ENCODE results near the gene COPG1.
"Not testable (repeated sequence)": the region's sequence is repeated elsewhere in the genome, so short reads cannot be mapped to it uniquely, and the experiment has no call there.

The COPG1 gene

DNA sequence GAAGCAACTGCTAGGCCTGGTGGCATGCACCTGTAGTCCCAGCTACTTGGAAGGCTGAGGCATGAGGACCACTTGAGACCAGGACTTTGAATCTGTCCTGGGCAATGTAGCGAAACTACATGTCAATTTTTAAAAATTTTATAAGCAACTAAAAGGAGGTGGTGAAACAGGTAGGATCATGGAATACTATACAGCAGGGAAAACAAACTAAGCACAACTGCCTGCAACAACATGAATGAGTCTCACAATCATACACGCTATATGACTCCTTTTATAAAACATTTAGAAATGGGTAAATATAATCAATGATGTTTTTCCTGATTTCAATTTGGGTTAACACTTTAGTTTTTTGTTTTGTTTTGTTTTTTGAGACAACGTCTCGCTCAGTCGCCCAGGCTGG, 36.2 kb upstream of the COPG1 start:
- H3K4me3 ChIP-seq (replicated peaks; ENCODE audit: low read depth, low read length): no peak overlapping the region
- TF ChIP-seq, protein P1, sequence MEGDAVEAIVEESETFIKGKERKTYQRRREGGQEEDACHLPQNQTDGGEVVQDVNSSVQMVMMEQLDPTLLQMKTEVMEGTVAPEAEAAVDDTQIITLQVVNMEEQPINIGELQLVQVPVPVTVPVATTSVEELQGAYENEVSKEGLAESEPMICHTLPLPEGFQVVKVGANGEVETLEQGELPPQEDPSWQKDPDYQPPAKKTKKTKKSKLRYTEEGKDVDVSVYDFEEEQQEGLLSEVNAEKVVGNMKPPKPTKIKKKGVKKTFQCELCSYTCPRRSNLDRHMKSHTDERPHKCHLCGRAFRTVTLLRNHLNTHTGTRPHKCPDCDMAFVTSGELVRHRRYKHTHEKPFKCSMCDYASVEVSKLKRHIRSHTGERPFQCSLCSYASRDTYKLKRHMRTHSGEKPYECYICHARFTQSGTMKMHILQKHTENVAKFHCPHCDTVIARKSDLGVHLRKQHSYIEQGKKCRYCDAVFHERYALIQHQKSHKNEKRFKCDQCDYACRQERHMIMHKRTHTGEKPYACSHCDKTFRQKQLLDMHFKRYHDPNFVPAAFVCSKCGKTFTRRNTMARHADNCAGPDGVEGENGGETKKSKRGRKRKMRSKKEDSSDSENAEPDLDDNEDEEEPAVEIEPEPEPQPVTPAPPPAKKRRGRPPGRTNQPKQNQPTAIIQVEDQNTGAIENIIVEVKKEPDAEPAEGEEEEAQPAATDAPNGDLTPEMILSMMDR (IDR thresholded peaks at IDR 0.05; ENCODE audit: low read depth, low read length, missing control alignments): no peak
- no peak for DNase-seq (ENCODE audit: extremely low read depth, low read depth)

DNA sequence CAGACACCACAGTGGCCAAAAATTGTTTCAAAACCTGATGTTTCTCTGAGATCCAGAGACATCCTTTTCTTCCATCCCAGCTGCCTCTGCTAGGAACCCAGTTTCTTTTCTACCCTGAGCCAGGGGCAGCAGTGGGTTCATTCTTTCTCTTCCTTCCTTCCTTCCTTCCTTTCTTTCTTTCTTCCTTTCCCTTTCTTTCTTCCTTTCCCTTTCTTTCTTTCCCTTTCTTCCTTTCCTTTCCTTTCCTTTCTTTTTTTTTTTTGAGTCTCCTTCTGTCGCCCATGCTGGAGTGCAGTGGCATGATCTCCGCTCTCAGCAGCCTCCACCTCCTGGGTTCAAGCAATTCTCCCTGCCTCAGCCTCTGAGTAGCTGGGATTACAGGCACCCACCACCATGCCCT, 30.7 kb upstream of the COPG1 start:
- no peak overlapping the region for H3K4me3 ChIP-seq (replicated peaks; ENCODE audit: low read depth, low read length)
- TF ChIP-seq, protein P1 (IDR thresholded peaks at IDR 0.05; ENCODE audit: low read depth, low read length, missing control alignments): no peak
- DNase-seq (ENCODE audit: extremely low read depth, low read depth): no peak

DNA sequence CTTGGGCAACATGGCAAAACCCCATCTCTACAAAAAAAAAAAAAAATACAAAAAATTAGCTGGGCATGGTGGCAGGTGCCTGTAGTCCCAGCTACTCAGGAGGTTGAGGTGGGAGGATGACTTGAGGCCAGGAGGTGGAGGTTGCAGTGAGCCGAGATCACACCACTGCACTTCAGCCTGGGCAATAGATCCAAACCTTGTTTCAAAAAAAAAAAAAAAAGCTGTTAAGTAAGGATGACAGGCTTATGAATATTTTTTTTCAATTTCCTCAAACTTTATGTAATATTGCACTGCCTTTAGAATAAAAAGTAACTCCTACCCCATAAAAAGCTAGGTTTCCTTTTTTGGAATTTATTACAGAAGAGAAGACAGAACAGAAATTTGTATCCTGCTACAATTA, 25.0 kb upstream of the COPG1 start:
- not testable (repeated sequence) for H3K4me3 ChIP-seq (replicated peaks; ENCODE audit: low read depth, low read length); DNase-seq (ENCODE audit: extremely low read depth, low read depth)

DNA sequence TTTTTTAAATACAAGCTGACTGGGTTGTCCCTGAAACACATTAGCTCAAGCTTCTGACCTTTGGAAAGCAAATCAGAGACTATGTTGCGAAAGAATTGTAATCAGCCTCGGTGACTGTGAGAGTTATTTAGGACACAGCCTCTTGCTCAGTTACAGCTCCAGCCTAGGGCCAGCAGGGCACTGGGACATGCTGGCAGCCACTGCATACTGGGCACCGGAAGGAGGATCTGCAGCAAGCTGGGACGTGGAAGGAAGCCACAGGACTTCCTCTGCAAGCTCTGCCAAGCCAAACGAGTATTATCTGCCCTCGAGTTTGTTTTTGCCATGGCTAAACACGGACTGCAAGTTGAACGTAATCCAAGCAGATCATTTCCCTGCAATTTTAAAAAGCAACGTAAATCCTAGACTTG, 24.4 kb upstream of the COPG1 start:
- TF ChIP-seq, protein P1 (IDR thresholded peaks at IDR 0.05; ENCODE audit: low read depth, low read length, missing control alignments): no peak
- no peak for DNase-seq (ENCODE audit: extremely low read depth, low read depth)
- H3K4me3 ChIP-seq (replicated peaks; ENCODE audit: low read depth, low read length): no peak overlapping the region

DNA sequence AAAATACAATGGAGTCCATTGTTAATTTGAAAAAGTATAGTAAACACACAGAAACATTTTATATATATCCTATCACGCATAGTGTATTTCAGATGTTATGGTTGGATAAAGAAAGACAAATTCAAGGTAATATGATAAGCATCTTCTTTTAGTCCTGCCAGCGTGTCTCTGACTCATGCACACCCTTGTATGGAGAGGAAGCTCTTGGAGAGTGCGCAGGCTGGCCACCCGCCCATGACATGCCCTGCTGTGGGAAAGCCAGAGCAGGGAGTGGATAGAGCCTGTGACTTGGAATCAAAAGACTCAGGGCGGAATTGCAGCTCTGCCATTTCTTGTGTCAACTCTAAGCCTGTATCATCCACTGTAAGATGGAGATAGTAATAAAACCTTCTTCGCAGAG, 23.0 kb upstream of the COPG1 start:
- H3K4me3 ChIP-seq (replicated peaks; ENCODE audit: low read depth, low read length): no peak overlapping the region
- TF ChIP-seq, protein P1 (IDR thresholded peaks at IDR 0.05; ENCODE audit: low read depth, low read length, missing control alignments): no peak
- DNase-seq (ENCODE audit: extremely low read depth, low read depth): peak; percentile 66

DNA sequence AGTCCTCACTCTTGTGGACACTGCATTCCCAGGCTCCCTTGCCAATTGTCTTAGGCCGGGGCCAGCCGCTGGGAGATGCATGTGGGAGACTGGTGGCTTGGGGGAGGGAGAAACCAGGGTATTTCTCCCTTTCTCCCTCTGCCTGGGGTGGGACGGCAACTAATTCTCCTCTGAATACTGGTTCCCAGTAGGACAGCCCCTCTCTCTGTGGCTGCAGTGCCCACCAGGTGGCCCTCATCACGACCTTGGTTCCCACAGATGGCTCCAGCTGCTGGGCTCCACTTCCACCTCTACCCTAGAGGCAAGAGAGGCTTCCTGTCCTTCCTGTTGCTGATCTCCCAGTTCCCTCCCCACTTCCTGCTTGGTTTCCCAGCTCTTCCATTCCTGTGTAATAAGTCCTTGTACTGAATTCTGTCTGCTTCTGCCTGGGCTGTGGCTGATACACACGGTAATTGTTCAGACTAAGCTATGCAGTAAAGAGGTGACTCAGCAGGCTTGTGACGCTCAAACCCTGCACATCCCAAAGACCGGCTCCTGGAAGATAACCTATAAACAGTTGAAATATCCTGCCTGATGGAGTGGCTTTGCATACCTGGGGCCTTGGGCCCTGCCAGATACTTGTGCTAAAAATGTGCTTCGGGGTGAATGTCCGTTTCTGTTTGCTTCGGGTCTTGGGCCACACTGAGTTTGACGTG, 20.4 kb upstream of the COPG1 start:
- no peak overlapping the region for H3K4me3 ChIP-seq (replicated peaks; ENCODE audit: low read depth, low read length)
- TF ChIP-seq, protein P1 (IDR thresholded peaks at IDR 0.05; ENCODE audit: low read depth, low read length, missing control alignments): no peak
- peak; percentile 74 for DNase-seq (ENCODE audit: extremely low read depth, low read depth)

DNA sequence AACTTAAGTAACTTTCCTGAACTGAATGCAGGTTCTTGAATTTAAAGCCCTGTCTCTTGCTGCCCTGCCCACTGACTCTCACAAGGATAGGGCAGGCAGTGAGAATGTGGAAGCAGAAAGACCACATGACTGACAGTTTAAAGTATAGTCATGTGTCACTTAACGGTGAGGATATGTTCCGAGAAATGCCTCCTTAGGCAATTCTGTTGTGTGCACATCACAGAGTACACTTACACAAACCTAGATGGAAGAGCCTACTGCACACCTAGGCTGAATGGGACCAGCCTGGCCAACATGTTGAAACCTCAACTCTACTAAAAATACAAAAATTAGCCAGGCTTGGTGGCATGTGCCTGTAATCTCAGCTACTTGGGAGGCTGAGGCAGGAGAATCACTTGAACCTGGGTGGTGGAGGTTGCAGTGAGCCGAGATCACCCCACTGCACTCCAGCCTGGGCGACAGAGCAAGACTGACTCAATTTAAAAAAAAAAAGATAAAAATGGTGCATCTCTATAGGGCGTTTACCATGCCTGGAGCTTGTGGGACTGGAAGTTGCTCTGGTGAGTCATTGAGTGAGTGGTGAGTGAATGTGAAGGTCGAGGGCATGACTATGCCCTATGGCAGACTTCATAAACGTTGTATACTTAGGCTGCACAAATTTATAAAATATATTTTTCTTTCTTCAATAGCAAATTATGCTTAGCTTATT, 18.9 kb upstream of the COPG1 start:
- TF ChIP-seq, protein P1 (IDR thresholded peaks at IDR 0.05; ENCODE audit: low read depth, low read length, missing control alignments): no peak
- H3K4me3 ChIP-seq (replicated peaks; ENCODE audit: low read depth, low read length): no peak overlapping the region
- DNase-seq (ENCODE audit: extremely low read depth, low read depth): peak; percentile 67
